HG03469 (cell line): Measurements from ENCODE around the gene CIDEC.

Experiments used
- ATAC-seq: cut with Tn5 transposase; IDR thresholded peaks from one replicate; pipeline ENCODE4 v1.9.1; 2021; ENCODE audit warnings: mild to moderate bottlenecking, moderate library complexity, moderate number of reproducible peaks; ENCODE audit not compliant: unreplicated experiment

CIDEC gene

DNA sequence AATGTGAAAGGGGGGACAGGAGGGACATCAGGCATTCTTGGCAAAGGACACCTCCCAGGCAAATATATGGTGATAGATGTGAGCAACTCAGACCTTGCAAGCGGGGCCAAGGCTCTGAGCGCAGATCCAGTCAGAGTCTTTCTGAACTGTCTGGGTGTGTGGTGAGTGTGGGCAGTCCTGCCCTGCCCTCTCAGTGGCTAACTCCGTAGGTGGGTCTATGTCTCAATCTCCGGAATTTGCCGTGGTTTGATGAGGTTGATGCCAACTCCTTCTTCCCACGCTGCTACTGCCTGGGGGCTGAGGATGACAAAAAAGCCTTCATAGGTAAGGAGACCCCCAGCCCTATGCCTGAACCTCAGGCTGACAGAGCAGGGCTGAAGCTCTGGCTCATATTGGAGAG, 62.6 kb downstream of the CIDEC start:
- ATAC-seq = no peak
